ENCODE results near the gene ZSWIM6. TPM values are rescaled to one million over a fixed set of nuclear protein-coding genes. Genes with fewer than 3 reads are reported as not detected.

The ZSWIM6 gene
- total RNA-seq, 1 experiment from 2014 or later: 13.0 TPM

- DNase-seq (ENCODE audit: extremely low read depth, low read depth): no peak
Observed at GRCh38 chr5:61353293-61353692, 21.2 kb downstream of the ZSWIM6 start.

GRCh38 chr5:61354199-61354598 is 22.1 kb downstream of the ZSWIM6 start:
- DNase-seq (ENCODE audit: extremely low read depth, low read depth): no peak

- DNase-seq (ENCODE audit: extremely low read depth, low read depth): no peak
Observed at GRCh38 chr5:61357745-61358144, 25.7 kb downstream of the ZSWIM6 start.

GRCh38 chr5:61362796-61363368 is 30.8 kb downstream of the ZSWIM6 start:
- DNase-seq (ENCODE audit: extremely low read depth, low read depth): no peak

- no peak for DNase-seq (ENCODE audit: extremely low read depth, low read depth)
Observed at GRCh38 chr5:61363401-61364114, 31.5 kb downstream of the ZSWIM6 start.

- DNase-seq (ENCODE audit: extremely low read depth, low read depth): no peak
Observed at GRCh38 chr5:61366497-61367240, 34.6 kb downstream of the ZSWIM6 start.

- no peak for DNase-seq (ENCODE audit: extremely low read depth, low read depth)
Observed at GRCh38 chr5:61370506-61370905, 38.4 kb downstream of the ZSWIM6 start.

- DNase-seq (ENCODE audit: extremely low read depth, low read depth): no peak
Observed at GRCh38 chr5:61371474-61371873, 39.4 kb downstream of the ZSWIM6 start.

GRCh38 chr5:61379677-61380076 is 47.6 kb downstream of the ZSWIM6 start:
- no peak for DNase-seq (ENCODE audit: extremely low read depth, low read depth)

- DNase-seq (ENCODE audit: extremely low read depth, low read depth): no peak
Observed at GRCh38 chr5:61381968-61382367, 49.9 kb downstream of the ZSWIM6 start.

- no peak for DNase-seq (ENCODE audit: extremely low read depth, low read depth)
Observed at GRCh38 chr5:61385627-61386026, 53.6 kb downstream of the ZSWIM6 start.

GRCh38 chr5:61386045-61386800 is 54.2 kb downstream of the ZSWIM6 start:
- DNase-seq (ENCODE audit: extremely low read depth, low read depth): no peak

GRCh38 chr5:61389609-61390008 is 57.6 kb downstream of the ZSWIM6 start:
- no peak for DNase-seq (ENCODE audit: extremely low read depth, low read depth)

- no peak for DNase-seq (ENCODE audit: extremely low read depth, low read depth)
Observed at GRCh38 chr5:61394078-61394704, 62.1 kb downstream of the ZSWIM6 start.

GRCh38 chr5:61394793-61395192 is 62.7 kb downstream of the ZSWIM6 start:
- no peak for DNase-seq (ENCODE audit: extremely low read depth, low read depth)

GRCh38 chr5:61397238-61397637 is 65.2 kb downstream of the ZSWIM6 start:
- DNase-seq (ENCODE audit: extremely low read depth, low read depth): no peak

- no peak for DNase-seq (ENCODE audit: extremely low read depth, low read depth)
Observed at GRCh38 chr5:61397937-61398336, 65.9 kb downstream of the ZSWIM6 start.

GRCh38 chr5:61398440-61398839 is 66.4 kb downstream of the ZSWIM6 start:
- DNase-seq (ENCODE audit: extremely low read depth, low read depth): no peak

GRCh38 chr5:61399679-61400078 is 67.6 kb downstream of the ZSWIM6 start:
- DNase-seq (ENCODE audit: extremely low read depth, low read depth): no peak

GRCh38 chr5:61401726-61402125 is 69.7 kb downstream of the ZSWIM6 start:
- no peak for DNase-seq (ENCODE audit: extremely low read depth, low read depth)

Data from NCI-H460 (cell line).